H1 (cell line): ENCODE measurements around the gene GATC. TPM values are rescaled to one million over a fixed set of nuclear protein-coding genes. Genes with fewer than 3 reads are reported as not detected.
A peak's percentile ranks its signal among the peaks of the same experiment; 100 is the strongest.

Experiments
- CTCF ChIA-PET: fragments of 300-600 bp; sonication (Branson Sonifier 250); formaldehyde crosslinking; loops from one replicate; lab custom pipeline; 2021; ENCODE audit not compliant: partially characterized antibody; lab: Charles Lee
- POLR2A ChIA-PET: fragments of 300-600 bp; sonication (Branson Sonifier 250); formaldehyde crosslinking; loops from one replicate; lab custom pipeline; 2021; ENCODE audit warnings: inconsistent platforms; ENCODE audit not compliant: partially characterized antibody; lab: Charles Lee
- DNase-seq, 2 experiments: peaks; one replicate each; pipeline versions ENCODE4 v3.0.0 to v3.0.0-alpha.2; 2010 to 2022; ENCODE audit warnings: low spot score in 2 of 2, low read depth in 1 of 2, mixed read lengths in 1 of 2
- FAIRE-seq: peaks from 2 replicates; lab custom pipeline; 2011; peaks lifted over from hg19 to GRCh38; lab: Jason Lieb, UNC
- H2AFZ ChIP-seq: 2 replicates; pipeline ENCODE4 v1.8.1; 2012; ENCODE audit warnings: low read length, inconsistent platforms
- H2AK5ac ChIP-seq: 2 replicates; pipeline ENCODE4 v1.6.1; 2013; ENCODE audit warnings: low read depth, low read length
- H2BK120ac ChIP-seq: replicated peaks from 2 replicates; pipeline ENCODE3; 2013; ENCODE audit warnings: low read depth, low read length, inconsistent platforms
- H2BK12ac ChIP-seq: 2 replicates; pipeline ENCODE4 v1.6.1; 2013; ENCODE audit warnings: low read depth, low read length
- H2BK15ac ChIP-seq: 2 replicates; pipeline ENCODE4 v1.6.1; 2013; ENCODE audit warnings: low read length
- H2BK20ac ChIP-seq: 2 replicates; pipeline ENCODE4 v1.6.1; 2013; ENCODE audit warnings: low read length
- H2BK5ac ChIP-seq: 2 replicates; pipeline ENCODE4 v1.6.1; 2013; ENCODE audit warnings: low read depth, low read length
- H3K14ac ChIP-seq: 2 replicates; pipeline ENCODE4 v1.6.1; 2013; ENCODE audit warnings: inconsistent platforms; ENCODE audit not compliant: insufficient read length
- H3K18ac ChIP-seq: 2 replicates; pipeline ENCODE4 v1.6.1; 2013; ENCODE audit warnings: low read length; ENCODE audit errors: extremely low read depth
- H3K23ac ChIP-seq: 2 replicates; pipeline ENCODE4 v1.6.1; 2013; ENCODE audit warnings: inconsistent platforms; ENCODE audit not compliant: insufficient read length
- H3K23me2 ChIP-seq: 2 replicates; pipeline ENCODE4 v1.6.1; 2013; ENCODE audit warnings: low read depth, low read length
- H3K27ac ChIP-seq: 2 replicates; pipeline ENCODE4 v1.6.1; 2011; ENCODE audit warnings: low read depth, low read length, inconsistent platforms
- H3K27me3 ChIP-seq, 4 experiments: replicated peaks in 1 of 4; 1 replicate in 1 of 4; 2 replicates in 3 of 4; pipeline versions ENCODE4 v1.6.1 to v1.8.1; 2011 to 2013; ENCODE audit warnings: low read length in 3 of 4, mild to moderate bottlenecking in 3 of 4, inconsistent platforms in 2 of 4, mixed read lengths in 2 of 4, moderate library complexity in 1 of 4; ENCODE audit not compliant: control insufficient read depth in 3 of 4, insufficient read depth in 3 of 4; ENCODE audit errors: extremely low read depth in 1 of 4
- H3K36me3 ChIP-seq, 4 experiments: 2 replicates each; pipeline versions ENCODE4 v1.6.1 to v1.8.1; 2011 to 2013; ENCODE audit warnings: mild to moderate bottlenecking in 4 of 4, low read length in 3 of 4, moderate library complexity in 2 of 4, control low read depth in 1 of 4, inconsistent platforms in 1 of 4; ENCODE audit not compliant: insufficient read depth in 4 of 4, control insufficient read depth in 2 of 4
- H3K4ac ChIP-seq: replicated peaks from 2 replicates; pipeline ENCODE3; 2013; ENCODE audit warnings: low read length, low read depth, mixed read lengths, inconsistent platforms; ENCODE audit not compliant: insufficient read length
- H3K4me1 ChIP-seq, 4 experiments: replicated peaks in 1 of 4; 1 replicate in 1 of 4; 2 replicates in 3 of 4; pipeline versions ENCODE4 v1.6.1 to v1.8.1; 2011 to 2013; ENCODE audit warnings: low read length in 3 of 4, inconsistent platforms in 2 of 4, mixed read lengths in 1 of 4; ENCODE audit not compliant: insufficient read depth in 4 of 4, control insufficient read depth in 3 of 4
- H3K4me2 ChIP-seq, 2 experiments: 2 replicates each; pipeline versions ENCODE4 v1.6.1 to v1.8.1; 2011 to 2013; ENCODE audit warnings: low read depth in 2 of 2, low read length in 2 of 2, control low read depth in 1 of 2, inconsistent platforms in 1 of 2, mild to moderate bottlenecking in 1 of 2; ENCODE audit not compliant: insufficient read depth in 1 of 2
- H3K4me3 ChIP-seq, 4 experiments: fragments of 200-600, 300-600 bp in 1 of 4; sonication (generic), shearing (Covaris generic), sonication (Bioruptor Twin) in 1 of 4; 2 replicates each; pipeline versions ENCODE4 v1.5.1 to v1.8.1; 2011 to 2016; ENCODE audit warnings: low read length in 4 of 4, low read depth in 3 of 4, control low read depth in 2 of 4, inconsistent platforms in 2 of 4, mild to moderate bottlenecking in 2 of 4, mixed read lengths in 1 of 4, moderate library complexity in 1 of 4; ENCODE audit not compliant: insufficient read depth in 2 of 4; ENCODE audit errors: extremely low read depth in 1 of 4
- H3K56ac ChIP-seq: replicated peaks from 2 replicates; pipeline ENCODE3; 2013; ENCODE audit warnings: low read depth, mild to moderate bottlenecking, mixed read lengths, low read length, inconsistent platforms; ENCODE audit not compliant: insufficient read length
- H3K79me1 ChIP-seq: 2 replicates; pipeline ENCODE4 v1.6.1; 2013; ENCODE audit warnings: low read depth, low read length, control low read depth
- H3K79me2 ChIP-seq, 2 experiments: 2 replicates each; pipeline versions ENCODE4 v1.6.1 to v1.8.1; 2012 to 2013; ENCODE audit warnings: low read length in 2 of 2, mild to moderate bottlenecking in 2 of 2, inconsistent platforms in 1 of 2; ENCODE audit not compliant: insufficient read depth in 2 of 2, control insufficient read depth in 1 of 2
- H3K9ac ChIP-seq, 4 experiments: replicated peaks in 1 of 4; 1 replicate in 1 of 4; 2 replicates in 3 of 4; pipeline versions ENCODE4 v1.6.1 to v1.8.1; 2011 to 2013; ENCODE audit warnings: low read depth in 3 of 4, low read length in 3 of 4, control low read depth in 2 of 4, mild to moderate bottlenecking in 2 of 4, moderate library complexity in 2 of 4, inconsistent platforms in 1 of 4; ENCODE audit errors: extremely low read depth in 1 of 4
- H3K9me3 ChIP-seq, 2 experiments: 2 replicates each; pipeline versions ENCODE4 v1.6.1 to v1.8.1; 2012 to 2013; ENCODE audit warnings: mild to moderate bottlenecking in 2 of 2, moderate library complexity in 2 of 2, control low read depth in 1 of 2, inconsistent platforms in 1 of 2, low read depth in 1 of 2, low read length in 1 of 2, mixed read lengths in 1 of 2; ENCODE audit not compliant: insufficient read depth in 2 of 2
- H4K20me1 ChIP-seq, 2 experiments: replicated peaks in 1 of 2; 2 replicates each; pipeline versions ENCODE3 to v1.8.1; 2011 to 2013; ENCODE audit warnings: inconsistent platforms in 2 of 2, low read length in 2 of 2, mild to moderate bottlenecking in 1 of 2; ENCODE audit not compliant: insufficient read depth in 2 of 2, control insufficient read depth in 1 of 2
- H4K5ac ChIP-seq: 2 replicates; pipeline ENCODE4 v1.6.1; 2013; ENCODE audit warnings: low read length, low read depth, mixed read lengths, inconsistent platforms; ENCODE audit not compliant: insufficient read length
- H4K8ac ChIP-seq: 2 replicates; pipeline ENCODE4 v1.8.0; 2013; ENCODE audit warnings: mild to moderate bottlenecking, moderate library complexity, low read length, inconsistent platforms; ENCODE audit not compliant: insufficient read depth; ENCODE audit errors: extremely low read depth
- H4K91ac ChIP-seq: replicated peaks from 2 replicates; pipeline ENCODE3; 2013; ENCODE audit warnings: low read length, mixed read lengths, inconsistent platforms; ENCODE audit not compliant: insufficient read length
- CHD2 ChIP-seq: IDR thresholded peaks from 2 replicates; pipeline ENCODE4 v1.6.1; 2012; ENCODE audit warnings: low read length, improper control_type of control experiment
- JUND ChIP-seq: IDR thresholded peaks from 2 replicates; pipeline ENCODE4 v1.6.1; 2011; ENCODE audit warnings: mild to moderate bottlenecking, improper control_type of control experiment, low read length
- NRF1 ChIP-seq: IDR thresholded peaks from 2 replicates; pipeline ENCODE4 v1.6.1; 2011; ENCODE audit warnings: mild to moderate bottlenecking, low read depth, low read length, improper control_type of control experiment
- POU5F1 ChIP-seq: IDR thresholded peaks from 2 replicates; pipeline ENCODE4 v1.6.1; 2011; ENCODE audit warnings: low read depth, mild to moderate bottlenecking, low read length, moderate library complexity
- SIN3A ChIP-seq, 2 experiments: IDR thresholded peaks in 1 of 2; conservative IDR thresholded peaks in 1 of 2; 2 replicates each; pipeline ENCODE4 v1.6.1; 2011 to 2012; ENCODE audit warnings: low read length in 2 of 2, improper control_type of control experiment in 1 of 2, low read depth in 1 of 2, mild to moderate bottlenecking in 1 of 2
- SP1 ChIP-seq: IDR thresholded peaks from 2 replicates; pipeline ENCODE4 v1.6.1; 2011; ENCODE audit warnings: low read depth, low read length
- TEAD4 ChIP-seq: IDR thresholded peaks from 2 replicates; pipeline ENCODE4 v1.6.1; 2012; ENCODE audit warnings: low read depth, low read length, inconsistent platforms, mixed read lengths
- ZNF274 ChIP-seq: IDR thresholded peaks from 2 replicates; pipeline ENCODE4 v1.7.0; 2012; ENCODE audit warnings: low read length, borderline replicate concordance; ENCODE audit errors: extremely low read depth
- WGBS, 2 experiments: shearing (Covaris generic) in 1 of 2; methylation state at CpG; one replicate each; pipeline versions ENCODE4 v1.1.6 to v1.1.7; 2013 to 2015; ENCODE audit warnings: low lambda C conversion rate in 2 of 2, mixed read lengths in 2 of 2, inconsistent platforms in 1 of 2, low coverage in 1 of 2, missing lambda C conversion rate in 1 of 2; ENCODE audit not compliant: insufficient replicate concordance in 2 of 2, insufficient coverage in 1 of 2, insufficient read length in 1 of 2; ENCODE audit errors: extremely low coverage in 1 of 2, missing lambda C conversion rate in 1 of 2; 5-methylcytosine and 5-hydroxymethylcytosine counted together
- polyA plus RNA-seq, 7 experiments: library from polyadenylated mRNA; depleted of rRNA in 3 of 7; stranded (reverse) in 5 of 7; unstranded in 2 of 7; fragments of >200 nt in 5 of 7; fragments of 200-250 nt in 2 of 7; gene quantifications; 1 replicate in 5 of 7; 2 replicates in 1 of 7; 4 replicates in 1 of 7; pipeline versions ENCODE4 v1.2.1 to v1.2.3, GENCODE V29; 2011 to 2013; ENCODE audit warnings: missing spikeins in 2 of 7, mixed read lengths in 2 of 7
- total RNA-seq: library from RNA; stranded (reverse); fragmentation: NEBNext Ultra II Directional; extraction: Animal tissue kit (Norgen Biotek cat#: 25700); gene quantifications from 2 replicates; pipeline ENCODE4 v1.2.1, GENCODE V29; 2021
- TF ChIP-seq, protein P1 (sequence below), 3 experiments: IDR thresholded peaks; 1 replicate in 2 of 3; 2 replicates in 1 of 3; pipeline versions ENCODE4 v1.5.1 to v1.6.1; 2011; ENCODE audit warnings: low read length in 3 of 3, mild to moderate bottlenecking in 3 of 3, inconsistent platforms in 2 of 3, low read depth in 1 of 3, moderate library complexity in 1 of 3; ENCODE audit not compliant: insufficient read depth in 1 of 3; ENCODE audit errors: control extremely low read depth in 1 of 3

Gene GATC
- total and polyA plus RNA-seq, 2 of the 8 experiments (the other 6 are each of a cell fraction or from before 2014, with no cell fraction given), result 13.2 to 30.4 TPM

- FAIRE-seq, result no peak
- Histone ChIP-seq H4K20me1 (peaks cover 12 to 18% of the 10 kb centered on the region in 2 experiments), H2BK20ac (no peak overlapping the region), H3K27ac (no peak overlapping the region), H3K18ac (no peak overlapping the region), H3K56ac (no peak overlapping the region), H3K4ac (no peak overlapping the region), H3K4me3 (peak overlapping the region in 1 of 4 experiments; percentile 21; a peak in 1 of 8 replicates), H4K8ac (no peak overlapping the region), H3K4me1 (peaks cover 0 to 5% (median 0%) of the 10 kb centered on the region in 4 experiments; a peak in 2 of 7 replicates), H2BK120ac (no peak overlapping the region), H3K27me3 (no peaks in the 10 kb centered on the region), H4K5ac (no peak overlapping the region), H3K79me1 (peaks cover 3% of the 10 kb centered on the region), H3K9ac (no peak overlapping the region), H2BK5ac (no peak overlapping the region), H3K23me2 (peaks cover 5% of the 10 kb centered on the region), H2AK5ac (no peak overlapping the region), H3K9me3 (no peaks in the 10 kb centered on the region), H4K91ac (no peak overlapping the region), H3K23ac (no peak overlapping the region), H3K4me2 (no peak overlapping the region; a peak in 2 of 4 replicates), H3K79me2 (peaks cover 0 to 49% of the 10 kb centered on the region in 2 experiments; a peak in 3 of 4 replicates), H2AFZ (no peak overlapping the region), H2BK12ac (no peak overlapping the region), H3K14ac (no peak overlapping the region), H2BK15ac (no peak overlapping the region), H3K36me3 (peaks cover 31 to 47% (median 39%) of the 10 kb centered on the region in 4 experiments)
- WGBS, 2 experiments, result 72% methylated on average over 8 of the region's 8 CpGs; no CpG with 5 or more reads in 1 of the 2 experiments
- CTCF ChIA-PET, result interaction anchor here (0.6 to 9.3 kb wide), 24 partner anchors 9 to 230 kb away, joined by 3 to 152 read pairs (median 8); partner anchors contain the start of genes COX6A1, DYNLL1 and PLA2G1B
- peak in 1 of 2 experiments; percentile 60 for DNase-seq
- POLR2A ChIA-PET, result interaction anchor here (0.6 to 18.7 kb wide), 22 partner anchors 8 to 951 kb away, joined by 3 to 365 read pairs (median 4); partner anchors contain the start of genes COX6A1, DYNLL1, GATC and PLA2G1B
- TF ChIP-seq SIN3A (conservative IDR thresholded peaks at IDR 0.05 in 1 of 2, IDR thresholded peaks at IDR 0.05 in 1 of 2; ENCODE audit: low read depth in 1 of 2, low read length in 2 of 2), result no peak
- no peak for TF ChIP-seq NRF1
- TF ChIP-seq TEAD4, result no peak
- no peak for TF ChIP-seq ZNF274
- TF ChIP-seq, protein P1, sequence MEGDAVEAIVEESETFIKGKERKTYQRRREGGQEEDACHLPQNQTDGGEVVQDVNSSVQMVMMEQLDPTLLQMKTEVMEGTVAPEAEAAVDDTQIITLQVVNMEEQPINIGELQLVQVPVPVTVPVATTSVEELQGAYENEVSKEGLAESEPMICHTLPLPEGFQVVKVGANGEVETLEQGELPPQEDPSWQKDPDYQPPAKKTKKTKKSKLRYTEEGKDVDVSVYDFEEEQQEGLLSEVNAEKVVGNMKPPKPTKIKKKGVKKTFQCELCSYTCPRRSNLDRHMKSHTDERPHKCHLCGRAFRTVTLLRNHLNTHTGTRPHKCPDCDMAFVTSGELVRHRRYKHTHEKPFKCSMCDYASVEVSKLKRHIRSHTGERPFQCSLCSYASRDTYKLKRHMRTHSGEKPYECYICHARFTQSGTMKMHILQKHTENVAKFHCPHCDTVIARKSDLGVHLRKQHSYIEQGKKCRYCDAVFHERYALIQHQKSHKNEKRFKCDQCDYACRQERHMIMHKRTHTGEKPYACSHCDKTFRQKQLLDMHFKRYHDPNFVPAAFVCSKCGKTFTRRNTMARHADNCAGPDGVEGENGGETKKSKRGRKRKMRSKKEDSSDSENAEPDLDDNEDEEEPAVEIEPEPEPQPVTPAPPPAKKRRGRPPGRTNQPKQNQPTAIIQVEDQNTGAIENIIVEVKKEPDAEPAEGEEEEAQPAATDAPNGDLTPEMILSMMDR (IDR thresholded peaks at IDR 0.05; ENCODE audit: control extremely low read depth in 1 of 3, insufficient read depth in 1 of 3, low read depth in 1 of 3, low read length in 3 of 3), result peak; percentile 58 to 71 (median 70)
- no peak for TF ChIP-seq CHD2
- TF ChIP-seq SP1, result no peak
- TF ChIP-seq POU5F1, result no peak
- no peak for TF ChIP-seq JUND
Measured at GRCh38 chr12:120466560-120467315, 20.5 kb downstream of the GATC start.
